DND-41 (cell line): ENCODE data around the gene ERGIC2.

Experiments
- ATAC-seq: fragments of 200-7000 bp; cut with Tn5 transposase; 3 replicates; pipeline ENCODE4 v1.9.1; 2021; ENCODE audit warnings: low read depth; ENCODE audit not compliant: insufficient read depth
- DNase-seq: peaks from one replicate; pipeline ENCODE4 v3.0.0-alpha.2; 2020
- H2AFZ ChIP-seq: 2 replicates; pipeline ENCODE4 v1.6.0; 2012; ENCODE audit warnings: low read depth, low read length
- H3K27ac ChIP-seq: 2 replicates; pipeline ENCODE4 v1.5.1; 2012; ENCODE audit warnings: low read length, inconsistent platforms
- H3K27me3 ChIP-seq: fragments of 200-600 bp; sonication (generic); 2 replicates; pipeline ENCODE4 v1.6.0; 2012; ENCODE audit warnings: low read length, mild to moderate bottlenecking, inconsistent platforms; ENCODE audit not compliant: insufficient read depth, poor library complexity
- H3K36me3 ChIP-seq: 2 replicates; pipeline ENCODE4 v1.5.1; 2012; ENCODE audit warnings: low read length, inconsistent platforms; ENCODE audit not compliant: insufficient read depth
- H3K4me1 ChIP-seq: 2 replicates; pipeline ENCODE4 v1.5.1; 2012; ENCODE audit warnings: mild to moderate bottlenecking, low read length; ENCODE audit not compliant: insufficient read depth
- H3K4me2 ChIP-seq: 2 replicates; pipeline ENCODE4 v1.6.0; 2012; ENCODE audit warnings: mild to moderate bottlenecking, moderate library complexity, low read length, inconsistent platforms; ENCODE audit not compliant: insufficient read depth
- H3K4me3 ChIP-seq, 2 experiments: fragments of 200-600 bp in 1 of 2; shearing (Covaris generic) in 1 of 2; 2 replicates each; pipeline ENCODE4 v1.5.1; 2012 to 2016; ENCODE audit warnings: inconsistent platforms in 2 of 2, low read length in 2 of 2, mild to moderate bottlenecking in 2 of 2, low read depth in 1 of 2, moderate library complexity in 1 of 2
- H3K79me2 ChIP-seq: 2 replicates; pipeline ENCODE4 v1.6.0; 2012; ENCODE audit warnings: low read length, inconsistent platforms; ENCODE audit not compliant: insufficient read depth
- H3K9ac ChIP-seq: 2 replicates; pipeline ENCODE4 v1.6.0; 2012; ENCODE audit warnings: low read depth, mild to moderate bottlenecking, inconsistent platforms, low read length, moderate library complexity
- H3K9me3 ChIP-seq: 2 replicates; pipeline ENCODE4 v1.5.1; 2012; ENCODE audit warnings: low read length, moderate library complexity, mild to moderate bottlenecking, inconsistent platforms; ENCODE audit not compliant: insufficient read depth, severe bottlenecking
- H4K20me1 ChIP-seq: 2 replicates; pipeline ENCODE4 v1.6.0; 2012; ENCODE audit warnings: low read length; ENCODE audit not compliant: insufficient read depth
- EZH2 ChIP-seq: IDR thresholded peaks from 3 replicates; pipeline ENCODE4 v1.6.1; 2012; ENCODE audit warnings: borderline replicate concordance, low read depth, mild to moderate bottlenecking, moderate library complexity, low read length, inconsistent platforms; ENCODE audit not compliant: severe bottlenecking
- TF ChIP-seq, protein P1 (sequence below): IDR thresholded peaks from 2 replicates; pipeline ENCODE4 v1.5.1; 2012; ENCODE audit warnings: borderline replicate concordance, low read length, moderate library complexity, mild to moderate bottlenecking; ENCODE audit not compliant: poor library complexity, severe bottlenecking; ENCODE audit errors: extremely low read depth

ERGIC2 gene

DNA sequence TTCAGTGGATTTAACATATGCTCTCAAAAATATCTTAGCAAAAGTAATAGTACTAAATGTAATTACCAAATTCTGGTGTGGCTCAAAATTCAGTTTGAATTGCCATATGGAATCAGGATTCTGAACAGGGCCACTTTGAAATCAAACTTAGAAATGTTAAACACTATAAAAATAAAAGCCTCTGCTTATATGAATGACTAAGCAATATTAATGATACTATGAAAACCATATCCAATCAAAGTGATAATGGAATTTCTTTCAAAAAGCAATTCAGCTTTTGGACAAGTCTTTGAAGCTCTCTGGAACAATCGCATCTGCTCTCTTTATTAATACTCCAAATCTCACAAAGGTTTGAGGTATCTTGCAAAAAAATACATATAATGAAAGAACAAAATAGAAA is 51.6 kb downstream of the ERGIC2 start:
- no peak overlapping the region for H3K4me3 ChIP-seq
- no peak for TF ChIP-seq EZH2
- TF ChIP-seq, protein P1, sequence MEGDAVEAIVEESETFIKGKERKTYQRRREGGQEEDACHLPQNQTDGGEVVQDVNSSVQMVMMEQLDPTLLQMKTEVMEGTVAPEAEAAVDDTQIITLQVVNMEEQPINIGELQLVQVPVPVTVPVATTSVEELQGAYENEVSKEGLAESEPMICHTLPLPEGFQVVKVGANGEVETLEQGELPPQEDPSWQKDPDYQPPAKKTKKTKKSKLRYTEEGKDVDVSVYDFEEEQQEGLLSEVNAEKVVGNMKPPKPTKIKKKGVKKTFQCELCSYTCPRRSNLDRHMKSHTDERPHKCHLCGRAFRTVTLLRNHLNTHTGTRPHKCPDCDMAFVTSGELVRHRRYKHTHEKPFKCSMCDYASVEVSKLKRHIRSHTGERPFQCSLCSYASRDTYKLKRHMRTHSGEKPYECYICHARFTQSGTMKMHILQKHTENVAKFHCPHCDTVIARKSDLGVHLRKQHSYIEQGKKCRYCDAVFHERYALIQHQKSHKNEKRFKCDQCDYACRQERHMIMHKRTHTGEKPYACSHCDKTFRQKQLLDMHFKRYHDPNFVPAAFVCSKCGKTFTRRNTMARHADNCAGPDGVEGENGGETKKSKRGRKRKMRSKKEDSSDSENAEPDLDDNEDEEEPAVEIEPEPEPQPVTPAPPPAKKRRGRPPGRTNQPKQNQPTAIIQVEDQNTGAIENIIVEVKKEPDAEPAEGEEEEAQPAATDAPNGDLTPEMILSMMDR: no peak
- H3K4me1 ChIP-seq: no peaks in the 10 kb centered on the region
- H3K36me3 ChIP-seq: peaks cover 8% of the 10 kb centered on the region; the same call in 1 of the 2 replicates
- no peaks in the 10 kb centered on the region for H3K9me3 ChIP-seq
- ATAC-seq (no peak), DNase-seq (no peak)
- no peaks in the 10 kb centered on the region for H4K20me1 ChIP-seq
- no peak overlapping the region for H3K9ac ChIP-seq
- H3K4me2 ChIP-seq: no peak overlapping the region
- H3K27me3 ChIP-seq: no peaks in the 10 kb centered on the region
- H3K27ac ChIP-seq: no peak overlapping the region
- H3K79me2 ChIP-seq: no peaks in the 10 kb centered on the region
- no peak overlapping the region for H2AFZ ChIP-seq

DNA sequence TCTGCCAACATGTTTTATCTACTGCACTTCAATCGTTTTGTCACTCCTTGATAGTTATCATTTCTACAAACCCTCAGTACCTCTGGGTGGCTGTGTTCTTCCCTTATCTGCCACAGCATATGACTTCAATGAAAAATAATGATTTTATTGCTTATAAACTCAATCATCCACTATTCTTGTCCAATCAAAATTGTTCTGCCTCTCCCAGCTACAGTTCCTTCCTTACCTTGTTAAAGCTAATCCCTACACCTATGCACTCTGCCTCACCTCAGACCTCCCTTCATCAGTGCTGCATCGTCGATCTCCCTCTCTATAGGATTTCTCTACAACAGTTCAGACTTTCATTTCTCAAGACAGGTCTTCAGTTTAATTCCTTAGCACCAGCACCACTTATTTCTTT is 58.8 kb downstream of the ERGIC2 start:
- Histone ChIP-seq H3K4me3 (no peak overlapping the region), H3K9me3 (peaks cover 9% of the 10 kb centered on the region), H3K79me2 (no peaks in the 10 kb centered on the region), H3K27me3 (no peaks in the 10 kb centered on the region), H3K4me1 (peaks cover 4% of the 10 kb centered on the region), H2AFZ (no peak overlapping the region), H3K36me3 (peaks cover 19% of the 10 kb centered on the region), H3K4me2 (no peak overlapping the region), H3K27ac (no peak overlapping the region), H3K9ac (no peak overlapping the region), H4K20me1 (no peaks in the 10 kb centered on the region)
- ATAC-seq (no peak), DNase-seq (no peak)
- TF ChIP-seq EZH2: no peak
- TF ChIP-seq, protein P1: no peak

DNA sequence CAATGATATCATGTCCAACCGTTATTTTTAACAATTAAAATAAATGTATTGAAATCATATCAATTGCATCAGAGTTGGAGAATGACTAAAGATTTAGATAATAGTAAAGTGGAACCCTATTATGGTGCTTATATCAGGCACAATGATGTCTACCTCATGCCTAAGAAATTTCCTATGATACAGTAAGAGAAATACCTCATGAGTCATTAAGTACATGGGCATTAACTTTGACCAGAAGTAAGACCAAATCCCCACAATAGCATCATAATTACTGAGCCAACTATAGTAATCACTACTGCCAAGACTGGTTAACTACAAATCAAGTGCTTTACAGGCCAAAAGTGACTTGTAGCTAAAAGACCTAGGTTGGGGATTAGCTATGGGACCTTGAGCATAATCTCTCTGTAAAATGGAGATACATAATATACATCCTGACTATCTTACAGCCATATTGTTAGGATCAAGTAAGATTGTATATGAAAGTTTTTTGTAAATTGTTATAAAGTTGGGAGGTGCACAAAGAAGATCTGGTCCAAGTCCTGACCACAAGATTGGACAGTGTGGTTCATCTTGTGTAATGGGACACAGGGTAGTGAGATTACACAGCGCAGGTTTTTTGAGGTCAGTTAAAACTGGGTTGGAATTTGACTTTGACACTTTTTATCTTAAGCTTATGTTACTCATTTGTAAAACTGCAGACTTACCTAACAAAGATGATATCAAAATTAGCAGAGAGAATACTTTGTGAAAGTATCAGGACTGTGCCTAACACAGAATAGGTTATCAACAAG is 60.5 kb downstream of the ERGIC2 start:
- H4K20me1 ChIP-seq: no peaks in the 10 kb centered on the region
- no peak overlapping the region for H3K27ac ChIP-seq
- no peak overlapping the region for H3K9ac ChIP-seq
- H3K9me3 ChIP-seq: peaks cover 9% of the 10 kb centered on the region
- no peak for DNase-seq
- peaks cover 4% of the 10 kb centered on the region for H3K4me1 ChIP-seq
- no peak overlapping the region for H3K4me3 ChIP-seq
- no peak overlapping the region for H2AFZ ChIP-seq
- TF ChIP-seq, protein P1: no peak
- TF ChIP-seq EZH2: no peak
- peaks cover 19% of the 10 kb centered on the region for H3K36me3 ChIP-seq
- no peak for ATAC-seq
- no peaks in the 10 kb centered on the region for H3K79me2 ChIP-seq
- H3K27me3 ChIP-seq: no peaks in the 10 kb centered on the region
- no peak overlapping the region for H3K4me2 ChIP-seq
